Measurements from ENCODE around the gene SCAMP3. TPM values are rescaled to one million over a fixed set of nuclear protein-coding genes. Genes with fewer than 3 reads are reported as not detected.
"Not testable (repeated sequence)": the region's sequence is repeated elsewhere in the genome, so short reads cannot be mapped to it uniquely, and the experiment has no call there.

The SCAMP3 gene
- total RNA-seq, 1 donor: 41.3 TPM

GRCh38 chr1:155241069-155241679, 21.0 kb downstream of the SCAMP3 start:
- H3K4me3 ChIP-seq (ENCODE audit: insufficient read depth, low read length): peak overlapping the region; percentile 63
- peaks cover 23% of the 10 kb centered on the region for H3K4me1 ChIP-seq (ENCODE audit: insufficient read depth, low read length)
- H3K79me2 ChIP-seq (ENCODE audit: insufficient read depth, low read length): peaks cover 33% of the 10 kb centered on the region
- H3K9me3 ChIP-seq (ENCODE audit: low read depth, low read length): no peaks in the 10 kb centered on the region
- peaks cover 15% of the 10 kb centered on the region for H3K36me3 ChIP-seq (ENCODE audit: insufficient read depth, low read length)
- peak overlapping the region; percentile 74 for H3K4me2 ChIP-seq (ENCODE audit: insufficient read depth, low read length)
- H4K20me1 ChIP-seq (ENCODE audit: insufficient read depth, low read length): no peaks in the 10 kb centered on the region
- H3K27me3 ChIP-seq (ENCODE audit: insufficient read depth, low read length): no peaks in the 10 kb centered on the region
- TF ChIP-seq, protein P1, sequence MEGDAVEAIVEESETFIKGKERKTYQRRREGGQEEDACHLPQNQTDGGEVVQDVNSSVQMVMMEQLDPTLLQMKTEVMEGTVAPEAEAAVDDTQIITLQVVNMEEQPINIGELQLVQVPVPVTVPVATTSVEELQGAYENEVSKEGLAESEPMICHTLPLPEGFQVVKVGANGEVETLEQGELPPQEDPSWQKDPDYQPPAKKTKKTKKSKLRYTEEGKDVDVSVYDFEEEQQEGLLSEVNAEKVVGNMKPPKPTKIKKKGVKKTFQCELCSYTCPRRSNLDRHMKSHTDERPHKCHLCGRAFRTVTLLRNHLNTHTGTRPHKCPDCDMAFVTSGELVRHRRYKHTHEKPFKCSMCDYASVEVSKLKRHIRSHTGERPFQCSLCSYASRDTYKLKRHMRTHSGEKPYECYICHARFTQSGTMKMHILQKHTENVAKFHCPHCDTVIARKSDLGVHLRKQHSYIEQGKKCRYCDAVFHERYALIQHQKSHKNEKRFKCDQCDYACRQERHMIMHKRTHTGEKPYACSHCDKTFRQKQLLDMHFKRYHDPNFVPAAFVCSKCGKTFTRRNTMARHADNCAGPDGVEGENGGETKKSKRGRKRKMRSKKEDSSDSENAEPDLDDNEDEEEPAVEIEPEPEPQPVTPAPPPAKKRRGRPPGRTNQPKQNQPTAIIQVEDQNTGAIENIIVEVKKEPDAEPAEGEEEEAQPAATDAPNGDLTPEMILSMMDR (IDR thresholded peaks at IDR 0.05; ENCODE audit: extremely low read depth, low read depth, low read length): no peak
- H3K27ac ChIP-seq (ENCODE audit: low read depth, low read length): peak overlapping the region; percentile 11
- peak; percentile 92 for DNase-seq (ENCODE audit: insufficient read length, low spot score, missing footprints)
- peak overlapping the region; percentile 58 for H2AFZ ChIP-seq (ENCODE audit: low read length)

DNA sequence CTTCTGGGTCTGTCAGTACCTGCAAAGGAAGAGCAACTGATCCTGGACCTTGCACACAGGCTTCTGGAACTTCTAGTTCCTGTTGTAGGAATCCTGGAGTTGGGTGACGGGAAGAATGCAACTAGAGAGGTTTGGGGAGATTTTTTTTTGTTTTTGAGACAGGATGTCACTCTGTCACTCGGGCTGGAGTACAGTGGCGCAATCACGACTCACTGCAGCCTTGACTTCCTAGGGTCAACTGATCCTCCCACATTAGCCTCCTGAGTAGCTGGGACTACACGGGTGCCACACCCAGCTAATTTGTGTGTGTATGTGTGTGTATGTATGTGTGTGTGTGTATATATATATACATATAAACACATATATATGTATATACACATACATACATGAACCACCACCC, 25.7 kb downstream of the SCAMP3 start:
- Histone ChIP-seq H3K27ac (ENCODE audit: low read depth, low read length) (no peak overlapping the region), H3K9me3 (ENCODE audit: low read depth, low read length) (no peaks in the 10 kb centered on the region), H2AFZ (ENCODE audit: low read length) (no peak overlapping the region), H4K20me1 (ENCODE audit: insufficient read depth, low read length) (no peaks in the 10 kb centered on the region), H3K79me2 (ENCODE audit: insufficient read depth, low read length) (peaks cover 12% of the 10 kb centered on the region), H3K4me3 (ENCODE audit: insufficient read depth, low read length) (no peak overlapping the region), H3K36me3 (ENCODE audit: insufficient read depth, low read length) (peaks cover 15% of the 10 kb centered on the region), H3K4me1 (ENCODE audit: insufficient read depth, low read length) (peaks cover 18% of the 10 kb centered on the region), H3K27me3 (ENCODE audit: insufficient read depth, low read length) (no peaks in the 10 kb centered on the region), H3K4me2 (ENCODE audit: insufficient read depth, low read length) (no peak overlapping the region)
- DNase-seq (ENCODE audit: insufficient read length, low spot score, missing footprints): no peak
- TF ChIP-seq, protein P1 (IDR thresholded peaks at IDR 0.05; ENCODE audit: extremely low read depth, low read depth, low read length): no peak

DNA sequence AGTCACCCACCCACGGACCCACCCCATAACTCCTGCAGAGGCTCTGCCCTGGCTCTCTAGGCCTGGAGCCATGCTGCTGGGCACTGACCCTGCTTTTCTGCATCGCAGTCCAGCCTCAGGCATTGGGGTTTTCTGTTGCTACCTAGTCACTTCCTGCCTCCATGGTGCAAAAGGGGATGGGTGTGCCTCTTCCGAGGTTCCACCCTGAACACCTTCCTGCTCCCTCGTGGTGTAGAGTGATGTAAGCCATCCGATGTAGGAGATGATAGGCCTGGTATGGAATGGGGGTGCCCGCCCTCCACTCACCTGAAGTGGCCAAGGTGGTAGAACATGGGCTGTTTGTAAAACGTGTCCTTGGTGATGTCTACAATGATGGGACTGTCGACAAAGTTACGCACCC, 26.8 kb downstream of the SCAMP3 start:
- H3K27ac ChIP-seq (ENCODE audit: low read depth, low read length); H3K4me3 ChIP-seq (ENCODE audit: insufficient read depth, low read length); H3K9me3 ChIP-seq (ENCODE audit: low read depth, low read length); H4K20me1 ChIP-seq (ENCODE audit: insufficient read depth, low read length); H3K79me2 ChIP-seq (ENCODE audit: insufficient read depth, low read length); H2AFZ ChIP-seq (ENCODE audit: low read length); H3K4me2 ChIP-seq (ENCODE audit: insufficient read depth, low read length); H3K27me3 ChIP-seq (ENCODE audit: insufficient read depth, low read length); DNase-seq (ENCODE audit: insufficient read length, low spot score, missing footprints): not testable (repeated sequence)
- peaks cover 15% of the 10 kb centered on the region for H3K36me3 ChIP-seq (ENCODE audit: insufficient read depth, low read length)
- peaks cover 15% of the 10 kb centered on the region for H3K4me1 ChIP-seq (ENCODE audit: insufficient read depth, low read length)

DNA sequence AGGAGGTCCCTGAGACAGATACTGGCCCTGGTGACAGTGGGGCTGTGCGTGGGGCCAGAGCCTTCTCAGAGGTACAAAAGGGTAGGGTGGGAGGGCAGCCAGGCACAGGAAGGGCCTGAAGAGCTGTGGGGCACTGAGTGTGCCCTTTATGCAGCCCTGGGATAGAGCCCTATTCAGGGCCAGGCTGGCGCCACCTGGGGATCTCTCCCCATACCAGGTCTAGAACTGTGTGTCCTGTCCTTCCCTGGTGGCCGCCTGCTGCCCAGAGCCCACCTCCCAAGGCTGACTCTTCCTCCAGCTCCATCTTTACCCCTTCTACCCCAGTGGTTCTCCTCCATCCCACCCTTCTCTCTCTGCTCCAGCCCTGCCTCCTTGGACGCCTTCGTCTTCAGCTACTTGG, 28.7 kb downstream of the SCAMP3 start:
- H3K4me1 ChIP-seq (ENCODE audit: insufficient read depth, low read length): peaks cover 15% of the 10 kb centered on the region
- not testable (repeated sequence) for H3K4me2 ChIP-seq (ENCODE audit: insufficient read depth, low read length); H4K20me1 ChIP-seq (ENCODE audit: insufficient read depth, low read length); H3K27ac ChIP-seq (ENCODE audit: low read depth, low read length); H3K4me3 ChIP-seq (ENCODE audit: insufficient read depth, low read length); H2AFZ ChIP-seq (ENCODE audit: low read length); H3K27me3 ChIP-seq (ENCODE audit: insufficient read depth, low read length); H3K9me3 ChIP-seq (ENCODE audit: low read depth, low read length); H3K79me2 ChIP-seq (ENCODE audit: insufficient read depth, low read length); DNase-seq (ENCODE audit: insufficient read length, low spot score, missing footprints)
- H3K36me3 ChIP-seq (ENCODE audit: insufficient read depth, low read length): peaks cover 15% of the 10 kb centered on the region

- H3K79me2 ChIP-seq (ENCODE audit: insufficient read depth, low read length); H3K4me2 ChIP-seq (ENCODE audit: insufficient read depth, low read length); H3K27me3 ChIP-seq (ENCODE audit: insufficient read depth, low read length); H3K9me3 ChIP-seq (ENCODE audit: low read depth, low read length); H2AFZ ChIP-seq (ENCODE audit: low read length); H4K20me1 ChIP-seq (ENCODE audit: insufficient read depth, low read length); H3K4me3 ChIP-seq (ENCODE audit: insufficient read depth, low read length): not testable (repeated sequence)
- H3K4me1 ChIP-seq (ENCODE audit: insufficient read depth, low read length): peaks cover 21% of the 10 kb centered on the region
- H3K27ac ChIP-seq (ENCODE audit: low read depth, low read length): peak overlapping the region; percentile 62
- DNase-seq (ENCODE audit: insufficient read length, low spot score, missing footprints): peak; percentile 42
- H3K36me3 ChIP-seq (ENCODE audit: insufficient read depth, low read length): peaks cover 11% of the 10 kb centered on the region
Observed at GRCh38 chr1:155232001-155232978, 29.9 kb downstream of the SCAMP3 start.

GRCh38 chr1:155231302-155231701, 30.9 kb downstream of the SCAMP3 start:
- not testable (repeated sequence) for H4K20me1 ChIP-seq (ENCODE audit: insufficient read depth, low read length); H3K79me2 ChIP-seq (ENCODE audit: insufficient read depth, low read length); H3K4me2 ChIP-seq (ENCODE audit: insufficient read depth, low read length); H3K27me3 ChIP-seq (ENCODE audit: insufficient read depth, low read length); H3K27ac ChIP-seq (ENCODE audit: low read depth, low read length); H3K9me3 ChIP-seq (ENCODE audit: low read depth, low read length); H2AFZ ChIP-seq (ENCODE audit: low read length); H3K4me3 ChIP-seq (ENCODE audit: insufficient read depth, low read length); H3K36me3 ChIP-seq (ENCODE audit: insufficient read depth, low read length)
- DNase-seq (ENCODE audit: insufficient read length, low spot score, missing footprints): peak; percentile 2
- H3K4me1 ChIP-seq (ENCODE audit: insufficient read depth, low read length): peaks cover 29% of the 10 kb centered on the region

All from osteoblast (primary cell).